K562 (cell line): ENCODE results near the gene DDRGK1. TPM values are rescaled to one million over a fixed set of nuclear protein-coding genes. Genes with fewer than 3 reads are reported as not detected.

Source experiments
- BCOR ChIP-seq: fragments of 450-650 bp; IDR thresholded peaks from 2 replicates; pipeline ENCODE4 v1.6.1; 2016
- BHLHE40 ChIP-seq: IDR thresholded peaks from 2 replicates; pipeline ENCODE4 v1.6.1; 2011; ENCODE audit warnings: low read length, improper control_type of control experiment
- BRD9 ChIP-seq: fragments of 450-650 bp; IDR thresholded peaks from 2 replicates; pipeline ENCODE4 v1.6.1; 2018; ENCODE audit warnings: low read depth; ENCODE audit not compliant: partially characterized antibody
- EP300 ChIP-seq: IDR thresholded peaks from 2 replicates; pipeline ENCODE4 v1.6.1; 2012; ENCODE audit warnings: low read length, improper control_type of control experiment
- HIVEP1 ChIP-seq: fragments of 250-450 bp; sonication (Bioruptor Pico); IDR thresholded peaks from 2 replicates; pipeline ENCODE4 v1.4.0; 2020; ENCODE audit warnings: mild to moderate bottlenecking
- KAT7 ChIP-seq: sonication (generic); formaldehyde crosslinking; IDR thresholded peaks from 2 replicates; pipeline ENCODE4 v1.8.0; 2022; ENCODE audit warnings: missing genetic modification reagents, mild to moderate bottlenecking, borderline replicate concordance
- MCM3 ChIP-seq: fragments of 450-650 bp; IDR thresholded peaks from 2 replicates; pipeline ENCODE4 v1.6.1; 2016
- NFRKB ChIP-seq: fragments of 450-650 bp; IDR thresholded peaks from 2 replicates; pipeline ENCODE4 v1.6.1; 2016; ENCODE audit warnings: low read depth
- NR4A1 ChIP-seq, 2 experiments: fragments of 250-450 bp in 1 of 2; fragments of 450-650 bp in 1 of 2; sonication (Bioruptor Pico) in 1 of 2; IDR thresholded peaks; 2 replicates each; pipeline versions ENCODE4 v1.4.0 to v1.6.1; 2016 to 2020; ENCODE audit warnings: mild to moderate bottlenecking in 2 of 2, missing compliant biosample characterization in 1 of 2, missing genetic modification characterization in 1 of 2, moderate library complexity in 1 of 2
- PCBP2 ChIP-seq: fragments of 200-400 bp; formaldehyde crosslinking; IDR thresholded peaks from 2 replicates; pipeline ENCODE4 v1.6.1; 2018; ENCODE audit warnings: low read length, low read depth, mild to moderate bottlenecking, moderate library complexity; ENCODE audit not compliant: poor library complexity, severe bottlenecking
- POLR2G ChIP-seq: fragments of 200-400 bp; formaldehyde crosslinking; IDR thresholded peaks from 2 replicates; pipeline ENCODE4 v1.6.1; 2017; ENCODE audit warnings: low read depth, mild to moderate bottlenecking, antibody characterized with exemption, low read length, moderate library complexity
- SAP30 ChIP-seq: fragments of 200-600 bp; sonication (generic); IDR thresholded peaks from 2 replicates; pipeline ENCODE4 v1.6.1; 2012; ENCODE audit warnings: borderline replicate concordance, low read depth, mild to moderate bottlenecking, moderate library complexity, low read length, control low read depth, inconsistent platforms; ENCODE audit not compliant: insufficient read depth, poor library complexity, severe bottlenecking
- SMAD2 ChIP-seq: fragments of 150-350 bp; IDR thresholded peaks from 2 replicates; pipeline ENCODE4 v1.6.1; 2014; ENCODE audit warnings: low read depth, mild to moderate bottlenecking, low read length
- SMAD3 ChIP-seq: fragments of 450-650 bp; formaldehyde crosslinking; conservative IDR thresholded peaks from 2 replicates; pipeline ENCODE4 v1.4.0; 2020; ENCODE audit warnings: mild to moderate bottlenecking
- SMARCB1 ChIP-seq: IDR thresholded peaks from 2 replicates; pipeline ENCODE4 v1.6.1; 2011; ENCODE audit warnings: improper control_type of control experiment, low read depth; ENCODE audit not compliant: insufficient read length
- SRSF1 ChIP-seq: fragments of 200-400 bp; formaldehyde crosslinking; IDR thresholded peaks from 2 replicates; pipeline ENCODE4 v1.6.1; 2017; ENCODE audit warnings: mild to moderate bottlenecking, low read depth, low read length, moderate library complexity
- TEAD1 ChIP-seq, 2 experiments: fragments of 450-650 bp in 1 of 2; sonication (generic) in 1 of 2; formaldehyde crosslinking; IDR thresholded peaks; 2 replicates each; pipeline versions ENCODE4 v1.4.0 to v1.8.0; 2020 to 2022; ENCODE audit warnings: mild to moderate bottlenecking in 2 of 2, missing genetic modification reagents in 1 of 2
- ZBTB1 ChIP-seq: sonication (generic); formaldehyde crosslinking; IDR thresholded peaks from 2 replicates; pipeline ENCODE4 v1.8.1; 2023; ENCODE audit warnings: missing genetic modification reagents, low read depth, mild to moderate bottlenecking, borderline replicate concordance
- ZNF197 ChIP-seq: fragments of 200-800 bp; sonication (Bioruptor generic); IDR thresholded peaks from 2 replicates; pipeline ENCODE4 v1.6.1; 2016; ENCODE audit warnings: low read depth, missing genetic modification characterization, missing compliant biosample characterization
- ZNF277 ChIP-seq: fragments of 250-450 bp; sonication (Bioruptor Pico); IDR thresholded peaks from 2 replicates; pipeline ENCODE4 v1.8.0; 2022; ENCODE audit warnings: inconsistent platforms, mild to moderate bottlenecking, moderate library complexity, borderline replicate concordance
- ZNF830 ChIP-seq: fragments of 250-450 bp; sonication (Bioruptor Pico); IDR thresholded peaks from 2 replicates; pipeline ENCODE4 v1.5.0; 2021; ENCODE audit warnings: mild to moderate bottlenecking
- polyA plus RNA-seq, 8 experiments: library from polyadenylated mRNA; depleted of rRNA in 4 of 8; stranded (reverse) in 5 of 8; unstranded in 3 of 8; fragments of >200 nt; fragmentation: Nextera tagmentation in 2 of 8; fragmentation: Illumina TruSeq in 1 of 8; extraction: Ambion mirVana in 2 of 8; extraction: Trizol in 1 of 8; gene quantifications; 2 replicates each; pipeline versions ENCODE4 v1.2.1 to v1.2.3, GENCODE V29; 2011 to 2014; ENCODE audit warnings: inconsistent platforms in 1 of 8, missing spikeins in 1 of 8
- total RNA-seq, 7 experiments: library from RNA; depleted of rRNA in 6 of 7; stranded (reverse); fragments of >200 nt in 6 of 7; fragmentation: Illumina TruSeq in 2 of 7; extraction: Trizol in 2 of 7; gene quantifications; 2 replicates each; pipeline versions ENCODE4 v1.2.1 to v1.2.3, GENCODE V29; 2011 to 2021; ENCODE audit warnings: low replicate concordance in 1 of 7
- TF ChIP-seq, protein P1 (sequence below): sonication (generic); formaldehyde crosslinking; IDR thresholded peaks from 2 replicates; pipeline ENCODE4 v1.8.0; 2022; ENCODE audit warnings: missing genetic modification reagents, mild to moderate bottlenecking, moderate library complexity, borderline replicate concordance
- TF ChIP-seq, protein P2 (sequence below): fragments of 250-450 bp; sonication (Bioruptor Pico); IDR thresholded peaks from 2 replicates; pipeline ENCODE4 v1.5.0; 2020; ENCODE audit warnings: mild to moderate bottlenecking, borderline replicate concordance

The DDRGK1 gene
- total and polyA plus RNA-seq, 9 of the 15 experiments (the other 6 are each of a cell fraction or from before 2014, with no cell fraction given): 2.3 to 54.4 (median 29.1) TPM

- TF ChIP-seq, protein P1, sequence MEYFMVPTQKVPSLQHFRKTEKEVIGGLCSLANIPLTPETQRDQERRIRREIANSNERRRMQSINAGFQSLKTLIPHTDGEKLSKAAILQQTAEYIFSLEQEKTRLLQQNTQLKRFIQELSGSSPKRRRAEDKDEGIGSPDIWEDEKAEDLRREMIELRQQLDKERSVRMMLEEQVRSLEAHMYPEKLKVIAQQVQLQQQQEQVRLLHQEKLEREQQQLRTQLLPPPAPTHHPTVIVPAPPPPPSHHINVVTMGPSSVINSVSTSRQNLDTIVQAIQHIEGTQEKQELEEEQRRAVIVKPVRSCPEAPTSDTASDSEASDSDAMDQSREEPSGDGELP (CRISPR knock-in tag): peak; percentile 50; the same call in 1 of the 2 replicates
- no peak for TF ChIP-seq NFRKB
- no peak for TF ChIP-seq ZNF197 (CRISPR knock-in tag)
- TF ChIP-seq NR4A1 (CRISPR knock-in tag; IDR thresholded peaks at IDR 0.05): no peak
- TF ChIP-seq NR4A1 (tag; IDR thresholded peaks at IDR 0.05): no peak
- peak; percentile 84 for TF ChIP-seq BCOR
- no peak for TF ChIP-seq HIVEP1
- TF ChIP-seq POLR2G: peak; percentile 74
- TF ChIP-seq MCM3: no peak
- TF ChIP-seq TEAD1 (CRISPR knock-in tag; IDR thresholded peaks at IDR 0.05): peak in 1 of 2 experiments; percentile 82; a peak in 1 of 4 replicates
- TF ChIP-seq SMARCB1: no peak
- no peak for TF ChIP-seq PCBP2
- no peak for TF ChIP-seq SMAD3
- TF ChIP-seq SRSF1: 0 out of 2 replicates have a peak, but pooled peaks have one; percentile 39
- TF ChIP-seq, protein P2, sequence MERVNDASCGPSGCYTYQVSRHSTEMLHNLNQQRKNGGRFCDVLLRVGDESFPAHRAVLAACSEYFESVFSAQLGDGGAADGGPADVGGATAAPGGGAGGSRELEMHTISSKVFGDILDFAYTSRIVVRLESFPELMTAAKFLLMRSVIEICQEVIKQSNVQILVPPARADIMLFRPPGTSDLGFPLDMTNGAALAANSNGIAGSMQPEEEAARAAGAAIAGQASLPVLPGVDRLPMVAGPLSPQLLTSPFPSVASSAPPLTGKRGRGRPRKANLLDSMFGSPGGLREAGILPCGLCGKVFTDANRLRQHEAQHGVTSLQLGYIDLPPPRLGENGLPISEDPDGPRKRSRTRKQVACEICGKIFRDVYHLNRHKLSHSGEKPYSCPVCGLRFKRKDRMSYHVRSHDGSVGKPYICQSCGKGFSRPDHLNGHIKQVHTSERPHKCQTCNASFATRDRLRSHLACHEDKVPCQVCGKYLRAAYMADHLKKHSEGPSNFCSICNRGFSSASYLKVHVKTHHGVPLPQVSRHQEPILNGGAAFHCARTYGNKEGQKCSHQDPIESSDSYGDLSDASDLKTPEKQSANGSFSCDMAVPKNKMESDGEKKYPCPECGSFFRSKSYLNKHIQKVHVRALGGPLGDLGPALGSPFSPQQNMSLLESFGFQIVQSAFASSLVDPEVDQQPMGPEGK (CRISPR knock-in tag): no peak
- no peak for TF ChIP-seq BRD9
- TF ChIP-seq EP300: no peak
- 0 out of 2 replicates have a peak, but pooled peaks have one; percentile 29 for TF ChIP-seq ZBTB1 (CRISPR knock-in tag)
- no peak for TF ChIP-seq ZNF830 (CRISPR knock-in tag)
- TF ChIP-seq BHLHE40: no peak
- TF ChIP-seq SMAD2: no peak
- no peak for TF ChIP-seq ZNF277
- peak; percentile 21 for TF ChIP-seq SAP30
- TF ChIP-seq KAT7 (CRISPR knock-in tag): peak; percentile 69; the same call in 1 of the 2 replicates
Observed at GRCh38 chr20:3173610-3174441, 30.7 kb downstream of the DDRGK1 start (continued).
